Right lobe of liver (tissue), 4 donors: ENCODE data around the gene MAP4K4.

Experiments
- CTCF ChIP-seq, 4 donors: fragments of 200-600 bp in 3 of 4; fragments of 450-650 bp in 1 of 4; IDR thresholded peaks; one replicate each; pipeline versions ENCODE4 v1.5.1 to v1.8.0; 2016 to 2022; ENCODE audit warnings: antibody characterized with exemption in 4 of 4, mild to moderate bottlenecking in 2 of 4
- POLR2A ChIP-seq: fragments of 450-650 bp; IDR thresholded peaks from one replicate; pipeline ENCODE4 v1.6.1; 2017; ENCODE audit warnings: antibody characterized with exemption, mild to moderate bottlenecking
- donor health status: DM: no; HTN: no; CAD: no.
- donor health status: DM: no; HTN: no; CAD: no.
- donor health status: DM: no; HTN: yes; CAD: no.

DNA sequence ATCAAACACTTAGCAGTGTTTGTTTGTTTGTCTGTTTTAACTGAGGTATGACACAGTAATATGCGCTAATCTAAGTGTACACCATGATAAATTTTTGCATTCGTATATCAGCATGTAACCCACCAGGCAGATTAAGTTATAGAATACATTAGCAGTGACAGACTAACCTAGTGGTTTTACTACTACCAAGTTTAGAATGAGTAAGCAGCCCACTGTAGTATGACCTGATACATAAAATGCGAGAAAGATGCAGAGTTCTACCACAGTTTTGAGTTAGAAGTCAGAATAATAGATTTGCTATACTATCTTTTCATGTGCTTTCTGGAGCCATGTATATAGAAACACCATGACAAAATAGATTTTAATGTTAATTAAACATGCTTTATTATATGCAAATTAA lies 19.1 kb upstream of the MAP4K4 start:
- TF ChIP-seq CTCF (IDR thresholded peaks at IDR 0.05) (no peak), POLR2A (no peak)
